ENCODE results near the gene NPPC.
"Not testable (repeated sequence)": the region's sequence is repeated elsewhere in the genome, so short reads cannot be mapped to it uniquely, and the experiment has no call there.

The NPPC gene

DNA sequence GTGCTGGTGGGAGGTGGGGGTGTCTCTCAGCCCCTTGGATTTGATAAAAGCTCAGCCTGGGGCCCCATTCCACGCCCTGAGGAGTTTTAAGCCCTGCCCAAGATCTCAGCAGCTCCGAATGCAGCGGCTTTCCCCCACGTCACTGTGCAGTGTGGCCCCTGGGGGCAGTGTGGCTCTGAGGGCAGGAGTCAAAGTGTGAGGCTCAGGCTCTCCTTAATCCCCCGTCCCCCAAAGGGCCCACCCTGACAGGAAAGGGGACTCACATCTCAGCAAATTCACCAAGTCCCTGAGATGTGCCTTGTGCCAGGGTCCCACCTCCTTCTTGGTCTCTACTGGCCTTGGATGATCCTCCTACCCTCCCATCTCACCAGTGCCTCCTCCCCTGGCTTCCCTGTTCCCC, 25.2 kb downstream of the NPPC start:
- DNase-seq, result no peak
- in situ Hi-C loops (cut with HindIII; ENCODE audit: low pct_ligation_motif_present, low pct_unique_long_range_greater_than_20kb, low sequenced_read_pairs), result no loop called here

DNA sequence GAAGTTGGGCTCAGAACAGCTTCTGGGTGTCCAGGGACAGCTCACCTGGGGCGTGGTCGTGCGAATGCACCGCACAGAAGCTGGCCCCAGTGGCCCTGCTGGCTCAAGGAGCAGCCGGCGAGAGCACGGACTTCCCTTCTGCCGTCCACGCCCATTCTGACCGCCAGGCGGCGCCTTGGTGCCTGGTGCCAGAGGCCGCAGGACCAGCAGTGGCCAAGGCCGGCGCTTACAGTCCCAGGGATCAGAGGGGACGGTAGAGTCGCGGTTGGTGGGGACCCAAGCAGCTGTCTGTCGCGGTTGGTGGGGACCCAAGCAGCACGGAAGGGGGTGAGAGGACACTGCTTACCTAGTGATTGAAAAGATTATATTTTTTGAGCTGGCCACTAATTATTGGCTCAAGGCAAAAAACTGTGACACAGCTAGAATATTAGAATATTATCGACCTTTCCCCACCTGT, 25.7 kb downstream of the NPPC start:
- in situ Hi-C loops (cut with HindIII; ENCODE audit: low pct_ligation_motif_present, low pct_unique_long_range_greater_than_20kb, low sequenced_read_pairs), result no loop called here
- DNase-seq, result peak; percentile 34

GRCh38 chr2:231894566-231895380, 31.4 kb downstream of the NPPC start:
- in situ Hi-C loops (cut with HindIII; ENCODE audit: low pct_ligation_motif_present, low pct_unique_long_range_greater_than_20kb, low sequenced_read_pairs), result no loop called here
- DNase-seq, result no peak

DNA sequence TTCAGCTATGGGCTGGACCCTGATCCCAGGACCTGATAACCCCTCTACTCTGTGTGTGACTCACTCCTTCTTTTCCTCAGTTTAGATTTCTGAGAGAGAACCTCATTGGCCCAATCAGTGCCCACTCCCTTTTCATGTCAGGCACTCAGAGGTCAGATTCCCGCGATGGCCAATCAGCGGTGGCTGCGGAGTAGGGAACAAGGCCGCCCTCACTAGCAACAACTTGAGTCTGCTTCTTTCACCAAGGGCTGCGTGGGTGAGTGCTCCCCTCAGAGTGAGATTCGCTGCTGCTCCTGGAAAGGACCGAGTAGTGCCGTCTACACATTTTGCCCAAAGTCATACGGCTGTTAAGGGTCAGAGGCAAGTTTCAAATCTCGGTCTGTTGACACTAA, 34.7 kb downstream of the NPPC start:
- in situ Hi-C loops (cut with HindIII; ENCODE audit: low pct_ligation_motif_present, low pct_unique_long_range_greater_than_20kb, low sequenced_read_pairs), result no loop called here
- no peak for DNase-seq

- in situ Hi-C loops (cut with HindIII; ENCODE audit: low pct_ligation_motif_present, low pct_unique_long_range_greater_than_20kb, low sequenced_read_pairs), result no loop called here
- DNase-seq, result no peak
Observed at GRCh38 chr2:231890896-231891513, 35.2 kb downstream of the NPPC start.

DNA sequence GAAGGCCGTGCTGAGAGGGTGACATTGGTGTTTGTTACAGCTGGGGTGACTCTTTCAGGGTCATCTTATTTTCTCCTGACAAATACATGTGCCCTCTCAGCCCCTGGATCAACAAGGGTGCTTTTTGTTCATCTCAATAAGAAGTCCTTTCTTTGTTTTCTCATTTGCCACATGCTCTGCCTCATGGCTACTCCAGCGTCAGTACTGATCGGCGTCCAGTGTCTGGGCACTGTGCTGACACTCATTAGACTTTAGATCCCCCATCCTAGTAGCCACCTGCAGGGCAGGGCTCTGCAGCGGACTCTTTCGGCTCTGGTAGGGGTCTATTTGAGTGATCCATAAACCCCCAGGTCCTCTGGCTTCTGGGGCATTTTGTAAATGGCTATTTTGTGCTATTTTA, 38.4 kb downstream of the NPPC start:
- DNase-seq, result no peak

DNA sequence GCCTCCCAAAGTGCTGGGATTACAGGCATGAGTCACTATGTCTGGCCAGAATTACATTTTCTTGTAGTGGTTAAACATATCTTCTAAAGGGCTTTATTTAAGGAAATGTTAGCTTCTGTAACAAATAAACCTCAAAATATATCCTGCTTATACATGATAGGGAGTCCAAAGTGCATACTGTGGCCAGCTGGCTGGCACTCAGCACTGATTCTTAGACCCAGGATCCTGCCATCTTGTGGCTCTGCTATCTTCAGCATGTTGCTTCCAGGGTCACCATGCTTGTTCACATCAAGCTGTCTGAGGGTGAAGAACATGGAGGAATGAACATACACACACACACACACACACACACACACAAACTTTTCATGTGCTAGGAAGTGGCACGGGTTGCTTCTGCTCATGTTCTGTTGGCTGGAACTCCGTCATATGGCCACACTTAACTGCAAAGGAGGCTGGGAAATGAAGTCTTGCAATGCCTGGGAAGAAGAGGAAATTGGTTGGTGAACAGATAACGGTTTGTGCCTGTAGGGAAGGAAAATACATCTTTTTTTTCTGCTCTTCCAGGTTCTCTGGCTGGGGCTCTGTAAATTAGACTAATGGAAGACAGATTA, 40.0 kb downstream of the NPPC start:
- in situ Hi-C loops (cut with HindIII; ENCODE audit: low pct_ligation_motif_present, low pct_unique_long_range_greater_than_20kb, low sequenced_read_pairs), result no loop called here
- DNase-seq, result no peak

More for the DNA sequence above, 38.4 kb downstream of the NPPC start:
- in situ Hi-C loops (cut with HindIII; ENCODE audit: low pct_ligation_motif_present, low pct_unique_long_range_greater_than_20kb, low sequenced_read_pairs), result no loop called here

DNA sequence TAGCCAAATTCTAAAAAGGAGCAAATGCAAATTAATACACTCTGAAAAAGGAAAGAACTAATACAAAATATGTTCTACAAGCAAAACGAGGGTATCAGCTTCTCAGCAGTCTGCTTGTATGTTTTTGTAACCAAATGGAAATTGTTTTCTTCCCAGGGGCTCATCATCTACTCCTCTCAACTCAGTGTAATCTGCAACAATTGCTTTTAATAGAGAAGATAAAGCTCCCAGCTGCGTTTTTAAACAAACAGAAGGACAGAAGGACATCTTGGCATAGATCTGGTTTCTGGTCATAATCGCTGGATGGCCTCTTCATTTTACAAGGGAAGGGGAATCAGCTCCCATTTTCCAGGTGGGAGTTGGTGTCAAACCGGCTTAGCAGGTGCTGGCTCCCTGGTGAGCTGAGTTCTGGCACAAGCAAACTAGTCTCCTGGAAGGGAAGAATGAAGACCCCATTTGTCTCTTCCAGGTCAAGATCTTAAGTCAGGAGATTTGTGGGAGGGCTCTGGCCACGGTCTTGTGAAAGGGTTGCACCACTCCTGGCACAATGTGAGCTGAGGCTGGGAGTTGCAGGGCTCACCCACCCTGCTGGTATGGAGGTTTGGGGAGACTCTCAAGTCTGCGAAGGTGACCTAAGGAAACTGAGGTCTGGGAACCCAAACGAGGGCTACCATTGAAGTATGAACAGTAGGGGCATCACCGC, 41.6 kb downstream of the NPPC start:
- DNase-seq, result no peak
- in situ Hi-C loops (cut with HindIII; ENCODE audit: low pct_ligation_motif_present, low pct_unique_long_range_greater_than_20kb, low sequenced_read_pairs), result no loop called here

DNA sequence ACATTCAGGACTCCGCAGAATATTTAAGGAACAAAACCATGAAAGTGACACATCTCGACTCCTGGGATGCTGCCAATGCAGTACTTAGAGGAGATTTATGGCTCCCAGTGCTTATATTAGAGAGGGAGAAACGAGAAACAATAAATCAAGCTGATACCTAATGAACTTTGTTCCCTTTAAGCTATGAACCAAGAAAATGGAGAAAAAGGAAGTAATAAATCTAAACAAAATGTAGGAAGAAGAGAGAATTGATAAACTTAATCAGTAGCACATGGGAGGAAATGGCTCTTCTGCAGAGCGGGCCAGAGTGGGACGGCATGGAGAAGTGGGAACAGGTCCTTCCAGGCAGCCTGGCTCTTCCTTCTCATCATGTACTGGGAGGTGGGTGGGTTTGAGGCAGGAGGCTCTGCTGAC, 42.7 kb downstream of the NPPC start:
- DNase-seq, result no peak
- in situ Hi-C loops (cut with HindIII; ENCODE audit: low pct_ligation_motif_present, low pct_unique_long_range_greater_than_20kb, low sequenced_read_pairs), result no loop called here

DNA sequence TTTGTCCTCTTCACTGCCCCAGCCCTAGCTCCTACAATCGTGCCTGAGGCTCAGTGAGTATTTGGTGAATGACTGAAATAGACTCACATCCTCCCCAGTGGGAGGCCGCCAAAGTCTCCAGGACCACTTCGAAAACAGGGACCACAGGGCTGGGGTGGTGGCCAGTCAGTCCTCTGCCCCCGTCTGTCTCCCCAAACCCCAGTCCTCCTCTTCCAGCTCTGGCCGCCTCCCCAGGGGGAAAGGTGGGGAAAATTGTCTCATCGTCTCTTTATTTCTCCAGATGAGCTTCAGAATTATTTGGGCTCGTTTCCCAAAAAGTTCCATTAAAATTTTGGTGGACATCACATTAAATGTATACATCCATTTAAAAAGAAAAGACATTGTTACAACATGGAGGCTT, 43.5 kb downstream of the NPPC start:
- no peak for DNase-seq
- in situ Hi-C loops (cut with HindIII; ENCODE audit: low pct_ligation_motif_present, low pct_unique_long_range_greater_than_20kb, low sequenced_read_pairs), result no loop called here

GRCh38 chr2:231880371-231880770, 45.8 kb downstream of the NPPC start:
- in situ Hi-C loops (cut with HindIII; ENCODE audit: low pct_ligation_motif_present, low pct_unique_long_range_greater_than_20kb, low sequenced_read_pairs), result not testable (repeated sequence)
- peak; percentile 36 for DNase-seq

- DNase-seq, result no peak
- in situ Hi-C loops (cut with HindIII; ENCODE audit: low pct_ligation_motif_present, low pct_unique_long_range_greater_than_20kb, low sequenced_read_pairs), result no loop called here
Observed at GRCh38 chr2:231879216-231879615, 47.0 kb downstream of the NPPC start.

DNA sequence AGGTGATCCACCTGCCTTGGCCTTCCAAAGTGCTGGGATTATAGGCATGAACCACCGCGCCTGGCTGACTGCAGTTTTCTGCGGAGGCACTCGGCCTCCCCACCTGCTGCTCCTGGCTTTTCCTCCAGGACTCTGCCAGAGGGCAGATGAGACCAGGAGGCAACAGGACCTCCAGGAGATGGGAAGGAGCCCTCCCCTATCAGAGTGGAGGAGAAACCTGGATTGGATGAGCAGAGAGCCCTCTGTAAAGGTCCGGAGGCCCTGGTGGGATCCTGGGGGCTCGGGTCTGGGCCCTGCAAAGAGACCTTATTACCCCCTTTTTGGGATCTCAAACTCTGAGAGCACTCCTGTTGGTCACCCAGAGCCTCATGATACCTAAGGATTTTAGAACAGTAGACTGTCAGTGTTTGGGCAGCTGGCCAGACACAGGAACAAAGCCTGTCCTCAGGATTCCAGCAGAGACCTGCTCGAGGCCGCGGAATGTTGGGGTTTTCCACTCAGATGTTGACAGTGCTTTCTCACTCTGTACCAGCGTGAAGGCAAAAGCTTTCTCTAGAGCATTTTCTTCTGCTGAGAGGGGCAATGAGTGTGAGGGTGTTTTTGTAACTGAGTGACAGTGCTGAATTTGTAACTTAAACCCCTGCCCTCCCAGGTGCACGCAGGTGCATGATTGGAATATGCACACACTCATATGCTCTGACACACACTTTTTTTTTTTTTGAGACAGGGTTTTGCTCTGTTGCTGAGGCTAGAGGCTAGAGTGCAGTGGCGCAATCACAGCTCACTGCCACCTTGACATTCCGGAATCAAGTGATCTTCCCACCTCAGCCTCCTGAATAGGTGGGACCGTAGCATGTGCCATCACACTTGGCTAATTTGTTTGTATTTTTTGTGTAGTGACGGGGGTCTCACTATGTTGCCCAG, 48.4 kb downstream of the NPPC start:
- DNase-seq, result peak; percentile 48
- in situ Hi-C loops (cut with HindIII; ENCODE audit: low pct_ligation_motif_present, low pct_unique_long_range_greater_than_20kb, low sequenced_read_pairs), result no loop called here

GRCh38 chr2:231874944-231875343, 51.3 kb downstream of the NPPC start:
- in situ Hi-C loops (cut with HindIII; ENCODE audit: low pct_ligation_motif_present, low pct_unique_long_range_greater_than_20kb, low sequenced_read_pairs), result no loop called here
- DNase-seq, result no peak

Data from ACHN (cell line).